HG02885 (cell line): ENCODE data around the gene GRK7.
A peak's percentile ranks its signal among the peaks of the same experiment; 100 is the strongest.
"Not testable (repeated sequence)": the region's sequence is repeated elsewhere in the genome, so short reads cannot be mapped to it uniquely, and the experiment has no call there.

Source experiments
- ATAC-seq: cut with Tn5 transposase; IDR thresholded peaks from one replicate; pipeline ENCODE4 v1.9.1; 2021; ENCODE audit warnings: mild to moderate bottlenecking; ENCODE audit not compliant: unreplicated experiment, poor library complexity

The GRK7 gene

DNA sequence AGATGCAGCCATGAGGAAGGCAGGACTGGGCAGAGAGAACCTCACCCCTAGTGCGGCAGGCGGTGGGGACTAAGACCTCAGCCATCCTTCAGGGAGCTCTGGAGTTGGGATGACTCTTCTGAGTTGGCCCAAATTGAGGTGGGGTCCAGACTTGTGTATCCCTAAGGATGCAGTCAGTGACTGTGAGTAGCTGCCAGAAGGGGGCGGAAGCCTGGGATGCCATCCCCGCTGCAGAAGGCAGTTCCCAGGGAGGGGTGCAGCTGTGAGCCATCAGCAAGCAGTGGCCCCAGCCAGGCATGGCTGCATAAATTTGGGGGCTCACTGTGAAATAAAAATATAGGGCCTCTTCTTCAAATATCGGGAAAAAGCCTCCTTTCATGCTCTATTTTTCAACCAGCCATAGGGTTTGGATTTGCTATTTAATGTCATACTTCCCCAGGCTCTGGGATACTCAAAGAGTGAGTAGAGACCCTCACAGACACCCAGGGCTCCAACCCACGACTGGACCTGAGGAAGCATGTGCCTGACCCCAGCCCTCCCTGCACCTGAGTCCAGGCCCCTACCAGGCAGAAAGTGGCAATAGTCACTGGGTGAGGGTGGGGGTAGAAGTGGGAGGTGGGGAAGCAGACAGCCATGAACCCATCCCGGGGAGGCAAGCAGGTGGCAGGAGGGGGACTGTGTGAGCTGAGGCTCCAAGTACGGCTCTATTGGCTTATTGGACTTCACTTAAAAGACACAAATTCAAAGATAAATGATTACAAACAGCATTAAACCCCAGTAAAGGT is 30.5 kb downstream of the GRK7 start:
- no peak for ATAC-seq

DNA sequence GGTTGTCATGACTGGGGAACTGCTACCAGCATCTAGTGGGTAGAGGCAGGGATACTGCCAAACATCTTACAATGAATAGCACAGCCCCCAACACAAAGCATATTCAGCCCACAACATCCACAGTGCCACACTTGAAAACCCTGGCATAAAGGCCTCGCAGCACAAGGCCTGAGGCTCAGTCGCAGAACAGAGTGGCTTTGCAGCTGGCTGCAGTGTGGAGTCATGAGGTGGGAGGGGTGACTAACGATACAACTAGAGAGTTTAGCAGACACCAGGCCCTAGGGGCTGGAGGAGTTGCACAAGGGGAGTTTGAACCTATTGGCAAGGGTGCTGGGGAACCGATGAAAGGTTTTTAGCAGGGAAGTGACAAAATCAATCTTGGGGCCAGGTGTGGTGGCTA is 32.1 kb downstream of the GRK7 start:
- ATAC-seq: no peak

DNA sequence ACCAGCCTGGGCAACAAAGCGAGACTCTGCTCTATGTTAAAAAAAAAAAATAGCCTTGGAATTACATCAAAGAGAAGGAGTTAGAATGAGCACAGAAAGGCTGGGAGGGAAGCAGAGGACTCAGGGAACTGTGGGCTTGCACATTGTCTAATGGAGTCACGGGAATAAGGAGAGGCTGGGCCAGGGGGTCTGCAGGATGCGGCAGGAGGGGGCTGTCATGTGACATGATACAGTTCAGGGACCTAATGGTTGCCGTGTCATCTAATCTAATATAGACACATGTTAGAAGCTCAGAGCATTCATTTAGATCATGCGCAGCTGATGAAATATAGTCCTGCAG is 32.5 kb downstream of the GRK7 start:
- no peak for ATAC-seq

DNA sequence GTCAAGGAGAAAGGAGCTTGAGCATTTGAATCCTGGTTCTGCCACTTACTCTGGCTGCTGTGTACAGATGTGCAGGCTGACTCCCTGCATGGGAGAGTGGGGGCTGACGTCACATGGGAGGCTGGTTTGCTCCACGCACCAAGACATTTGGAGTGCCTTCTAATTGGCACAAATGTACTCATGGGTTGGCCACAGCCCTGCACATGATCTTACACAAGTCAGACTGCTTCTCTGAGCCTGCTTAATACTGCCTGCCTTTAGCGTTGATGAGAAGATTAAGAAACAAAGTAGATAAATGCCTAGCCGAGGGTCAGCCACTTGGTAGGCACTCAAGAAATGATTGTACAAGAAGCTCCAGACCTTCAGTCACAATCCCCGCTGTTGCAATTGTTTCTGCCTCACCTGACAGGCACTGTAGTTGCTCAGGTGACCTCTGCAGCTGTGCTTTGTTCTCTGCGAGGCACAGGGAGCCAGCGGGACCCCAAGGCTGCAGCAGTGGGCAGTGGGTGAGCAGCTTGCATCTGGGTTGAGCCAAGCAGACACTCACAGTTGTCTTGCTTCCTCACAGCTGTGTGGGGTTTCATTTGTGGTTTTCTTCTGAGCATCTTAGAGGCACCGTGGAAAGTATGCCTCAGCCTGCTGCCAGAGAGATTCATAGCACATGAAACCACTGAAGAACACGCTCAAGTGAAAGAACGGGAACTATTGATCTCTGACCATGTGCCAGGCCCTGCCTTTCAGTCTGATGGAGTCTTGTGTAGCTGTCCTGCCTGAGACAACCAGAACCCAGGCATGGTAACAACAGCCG is 33.1 kb downstream of the GRK7 start:
- ATAC-seq: peak; percentile 95

DNA sequence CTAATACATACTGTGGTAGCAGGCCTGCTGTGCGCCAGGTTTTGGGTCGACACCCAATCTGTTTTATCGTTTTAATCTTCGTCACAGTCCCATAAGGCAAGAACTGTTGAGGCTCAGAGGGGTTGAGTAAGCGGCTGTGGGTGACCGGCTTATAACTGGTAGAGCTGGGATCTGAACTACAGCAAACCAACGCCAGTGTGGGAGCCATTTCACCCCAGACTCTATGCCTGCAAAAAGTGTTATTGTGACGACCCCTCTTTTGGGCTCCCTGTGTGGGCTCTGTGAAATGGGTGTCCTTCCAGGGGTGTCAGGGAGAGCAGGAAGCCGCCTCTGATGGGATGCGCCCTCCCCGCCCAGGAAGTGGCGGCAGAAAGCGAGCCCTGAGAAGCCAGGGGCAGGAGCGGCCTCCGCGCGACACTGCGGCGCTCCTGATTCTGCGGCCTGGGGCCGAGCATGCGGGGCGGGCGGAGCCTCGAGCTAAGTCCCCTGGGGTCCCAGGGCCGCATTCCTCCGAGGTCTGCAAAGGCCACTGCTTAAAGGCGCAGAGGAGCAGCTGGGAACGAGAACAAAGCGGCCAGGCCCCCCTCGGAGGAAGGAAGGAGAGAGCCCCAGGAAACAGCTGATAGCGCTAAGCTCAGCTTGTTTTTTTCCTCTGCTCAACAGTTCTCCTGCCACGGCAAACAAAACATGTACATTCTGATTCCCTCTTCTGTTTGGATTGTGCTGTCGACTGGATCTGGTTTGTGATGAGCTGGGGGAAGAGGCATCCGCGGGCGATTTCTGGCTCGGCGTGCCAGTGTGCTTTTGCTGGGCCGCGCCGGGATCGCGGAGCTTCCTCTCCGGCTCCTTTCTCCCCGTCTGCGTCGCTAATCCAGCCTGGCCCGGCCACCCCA is 33.9 kb downstream of the GRK7 start:
- no peak for ATAC-seq

DNA sequence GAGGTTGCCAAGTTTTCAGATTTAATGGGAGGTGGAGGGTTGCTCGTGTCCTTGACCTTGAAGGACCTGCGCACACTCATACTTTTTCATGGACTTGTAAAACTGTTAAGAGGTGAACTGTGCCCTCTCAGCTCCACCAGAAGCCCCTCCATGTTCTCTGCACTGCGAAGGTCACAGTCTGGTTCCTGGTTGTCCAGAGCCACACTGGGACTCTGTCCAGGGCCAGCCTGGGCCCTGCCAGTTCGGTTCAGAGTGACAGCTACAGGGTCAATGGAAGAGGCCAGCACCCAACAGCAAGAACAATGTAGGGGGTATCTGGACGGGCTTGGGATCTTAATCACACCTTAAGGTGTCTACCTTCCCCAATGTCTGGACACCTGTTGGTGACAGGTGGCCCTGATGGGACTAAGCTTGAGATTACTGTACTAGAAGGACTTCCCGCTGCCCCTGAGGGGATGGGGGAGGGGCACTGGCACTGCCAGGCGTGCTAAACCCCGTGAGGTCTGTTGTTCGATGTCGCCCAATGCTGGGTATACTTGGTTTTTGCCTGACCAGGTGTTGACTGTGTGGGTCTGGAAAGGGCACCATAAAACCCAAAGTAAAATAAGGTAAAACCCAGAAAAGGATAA is 34.7 kb downstream of the GRK7 start:
- no peak for ATAC-seq

DNA sequence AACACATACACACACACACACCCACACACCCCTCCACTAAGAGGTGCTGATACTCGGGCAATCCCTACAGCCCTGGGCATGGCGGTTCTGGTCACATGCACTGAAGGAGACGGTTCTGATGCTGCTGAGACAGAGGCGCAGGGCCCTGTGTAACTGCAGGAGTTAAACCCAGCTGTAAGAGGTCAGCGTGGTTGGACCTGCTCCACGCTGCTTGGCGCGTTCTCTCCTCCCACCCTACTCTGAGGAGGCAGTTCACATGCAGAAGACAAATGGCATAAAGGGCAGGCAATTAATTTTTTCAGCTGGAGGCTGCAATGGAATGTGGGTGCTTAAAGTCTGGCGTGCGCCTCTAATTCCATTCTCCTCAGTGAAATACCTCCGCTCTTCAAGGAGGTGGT is 35.2 kb downstream of the GRK7 start:
- no peak for ATAC-seq

DNA sequence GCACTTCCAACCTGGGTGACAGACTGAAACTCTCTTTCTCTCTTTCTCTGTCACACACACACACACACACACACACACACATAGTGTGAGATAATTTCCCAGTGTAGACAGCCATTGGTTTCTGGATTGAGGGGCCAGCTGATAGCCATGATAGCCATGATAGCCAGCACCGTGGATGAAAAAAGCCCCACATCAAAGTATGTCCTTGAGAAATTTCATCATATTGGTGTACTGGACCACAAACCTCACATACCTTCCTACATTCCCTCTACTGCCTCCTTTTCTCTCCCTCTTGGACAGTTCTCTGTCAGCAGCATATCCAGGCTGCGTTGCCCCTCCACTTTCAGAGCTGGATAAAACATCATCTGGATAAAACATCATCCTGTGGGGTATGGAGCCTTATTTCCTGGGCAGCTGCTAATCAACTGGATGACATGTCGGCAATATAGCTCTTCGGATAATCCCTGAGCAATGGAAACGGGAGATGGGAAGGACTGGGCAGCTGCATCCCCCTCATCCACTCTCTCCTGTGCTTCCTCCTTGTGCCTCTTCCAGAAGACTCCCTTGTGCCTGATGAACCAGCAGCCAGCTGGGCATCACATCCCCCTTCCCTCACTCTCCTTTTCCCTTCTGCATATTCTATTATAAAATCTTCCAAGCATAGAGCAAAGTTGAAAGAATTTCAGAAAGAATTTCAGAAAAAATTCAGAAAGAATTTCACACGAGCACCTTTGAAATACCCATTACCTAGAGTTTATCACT is 39.3 kb downstream of the GRK7 start:
- no peak for ATAC-seq

DNA sequence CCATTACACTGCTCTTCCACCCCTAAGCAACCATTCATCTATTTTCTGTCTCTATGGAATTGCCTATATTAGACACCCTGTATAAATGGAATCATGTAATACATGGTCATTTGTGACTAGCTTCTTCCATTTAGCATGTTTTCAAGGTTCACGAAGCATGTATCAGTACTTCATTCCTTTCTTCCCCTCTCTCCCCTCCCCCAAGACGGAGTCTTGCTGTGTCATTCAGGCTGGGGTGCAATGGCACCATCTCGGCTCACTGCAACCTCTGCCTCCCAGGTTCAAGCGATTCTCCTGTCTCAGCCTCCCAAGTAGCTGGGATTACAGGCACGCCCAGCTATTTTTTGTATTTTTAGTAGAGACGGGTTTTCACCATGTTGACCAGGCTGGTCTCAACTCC is 40.3 kb downstream of the GRK7 start:
- ATAC-seq: not testable (repeated sequence)

DNA sequence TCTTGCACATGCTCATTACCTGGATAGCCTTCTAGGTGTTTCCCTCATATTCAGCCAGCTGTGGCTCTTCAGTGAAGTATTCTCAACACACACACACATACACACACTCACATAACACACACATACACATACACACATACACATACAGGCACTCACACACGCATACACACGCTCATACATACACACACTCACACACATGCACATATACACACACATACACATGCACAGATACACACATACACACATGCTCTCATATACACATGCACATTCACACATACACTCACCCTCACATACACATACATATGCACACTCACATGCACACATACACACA is 41.2 kb downstream of the GRK7 start:
- ATAC-seq: no peak

DNA sequence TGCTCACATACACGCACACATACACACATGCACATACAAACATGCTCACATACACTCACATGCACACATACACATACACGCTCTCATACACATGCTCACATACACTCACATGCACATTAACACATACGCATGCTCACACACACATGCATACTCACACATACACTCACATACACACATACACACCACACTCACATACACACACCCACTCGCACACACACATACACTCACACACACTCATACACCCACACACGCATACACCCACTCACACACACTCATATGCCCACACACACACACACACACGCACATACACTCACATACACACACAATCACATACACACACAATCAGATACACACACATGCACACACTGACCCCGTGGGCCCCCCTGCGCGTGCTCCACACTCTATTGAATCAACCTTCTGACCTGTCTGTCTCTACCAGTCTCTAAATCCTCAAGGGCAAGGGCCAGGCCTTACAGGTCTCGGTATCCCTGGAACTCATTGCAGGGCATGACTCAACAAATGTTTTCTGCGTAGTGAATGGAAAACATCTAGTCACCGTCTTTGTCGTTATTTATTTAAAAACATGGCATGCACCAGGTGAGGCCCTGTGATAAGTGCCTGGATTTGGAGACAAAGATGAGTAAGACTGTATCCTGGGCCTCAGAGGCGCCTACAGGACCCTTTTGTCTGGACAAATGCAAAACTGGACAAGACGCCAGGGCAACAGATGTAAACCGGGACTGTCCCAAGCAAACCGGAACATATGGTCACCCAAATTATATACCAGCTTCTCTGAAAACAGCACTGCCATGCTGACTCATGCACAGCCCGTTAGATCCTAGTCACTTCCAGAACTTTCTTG is 41.8 kb downstream of the GRK7 start:
- ATAC-seq: no peak

DNA sequence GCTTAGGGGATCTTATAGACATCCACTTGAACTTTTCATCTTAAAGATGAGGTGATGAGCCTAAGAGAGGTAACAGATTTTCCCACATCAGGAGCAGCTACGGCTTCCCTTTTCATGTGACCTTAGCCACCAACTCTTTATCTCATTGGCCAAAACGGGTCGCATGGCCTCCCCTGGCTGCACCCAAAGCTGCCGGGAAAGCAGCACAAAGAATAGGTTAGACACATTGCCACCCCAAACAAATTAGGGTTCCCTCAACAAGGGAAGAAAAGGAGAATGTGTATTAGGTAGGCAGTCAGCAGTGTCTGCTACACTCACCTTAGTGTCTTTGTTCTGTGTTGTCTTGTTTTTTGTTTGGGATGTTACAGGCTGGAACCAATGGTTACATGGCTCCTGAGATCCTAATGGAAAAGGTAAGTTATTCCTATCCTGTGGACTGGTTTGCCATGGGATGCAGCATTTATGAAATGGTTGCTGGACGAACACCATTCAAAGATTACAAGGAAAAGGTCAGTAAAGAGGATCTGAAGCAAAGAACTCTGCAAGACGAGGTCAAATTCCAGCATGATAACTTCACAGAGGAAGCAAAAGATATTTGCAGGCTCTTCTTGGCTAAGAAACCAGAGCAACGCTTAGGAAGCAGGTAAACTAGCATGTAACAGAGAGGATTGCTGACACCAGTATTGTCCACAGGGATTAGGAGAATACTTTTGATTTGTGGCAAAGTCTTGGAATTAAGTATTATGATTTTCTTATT is 44.2 kb downstream of the GRK7 start:
- no peak for ATAC-seq

DNA sequence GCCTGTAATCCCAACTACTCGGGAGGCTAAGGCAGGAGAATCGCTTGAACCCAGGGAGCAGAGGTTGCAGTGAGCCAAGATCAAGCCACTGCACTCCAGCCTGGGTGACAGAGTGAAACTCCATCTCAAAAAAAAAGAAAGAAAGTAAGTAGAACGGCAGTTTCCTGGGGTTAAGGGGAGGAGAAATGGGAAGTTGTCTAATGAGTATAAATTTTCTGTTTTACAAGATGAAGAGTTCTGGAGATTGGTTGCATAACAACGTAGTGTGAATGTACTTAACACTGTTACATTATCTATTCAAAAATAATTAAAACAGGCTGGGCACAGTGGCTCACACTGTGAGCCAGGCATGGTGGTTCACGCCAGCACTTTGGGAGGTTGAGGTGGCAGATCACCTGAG is 45.4 kb downstream of the GRK7 start:
- no peak for ATAC-seq

DNA sequence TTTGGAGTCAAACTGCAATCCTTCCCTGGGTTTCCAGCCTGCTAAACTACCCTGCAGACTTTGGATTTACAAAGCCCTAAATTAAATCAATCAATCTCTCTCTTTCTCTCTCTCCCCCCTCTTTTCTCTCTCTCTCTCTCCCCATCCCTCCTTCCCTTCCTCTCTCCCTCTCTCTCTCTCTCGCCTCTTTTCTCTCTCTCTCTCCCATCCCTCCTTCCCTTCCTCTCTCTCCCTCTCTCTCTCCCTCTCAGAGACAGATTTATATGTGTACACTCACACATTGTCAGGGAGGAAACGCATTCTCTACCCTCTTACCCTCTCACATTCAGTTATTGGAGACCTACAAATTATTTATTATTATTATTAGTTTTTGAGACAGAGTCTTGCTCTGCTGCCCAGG is 47.0 kb downstream of the GRK7 start:
- ATAC-seq: no peak

DNA sequence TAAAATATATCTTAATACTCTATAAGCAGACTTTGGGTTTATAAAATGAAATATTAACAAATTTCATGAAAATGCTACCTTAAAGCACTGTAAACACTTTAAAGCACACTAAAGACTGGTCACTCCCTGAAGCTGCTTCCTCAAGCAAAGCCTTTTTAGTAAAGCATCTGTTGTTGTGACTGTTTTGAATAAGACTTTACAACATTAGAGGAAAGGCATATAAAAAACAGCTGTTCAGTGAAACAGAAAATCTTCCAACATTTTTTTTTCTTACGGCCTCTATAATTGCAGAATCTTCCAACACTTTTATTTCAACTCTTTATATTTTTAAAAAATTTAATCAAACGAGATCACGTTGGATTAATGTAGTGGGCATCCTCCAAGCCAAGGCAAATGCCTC is 48.1 kb downstream of the GRK7 start:
- no peak for ATAC-seq

DNA sequence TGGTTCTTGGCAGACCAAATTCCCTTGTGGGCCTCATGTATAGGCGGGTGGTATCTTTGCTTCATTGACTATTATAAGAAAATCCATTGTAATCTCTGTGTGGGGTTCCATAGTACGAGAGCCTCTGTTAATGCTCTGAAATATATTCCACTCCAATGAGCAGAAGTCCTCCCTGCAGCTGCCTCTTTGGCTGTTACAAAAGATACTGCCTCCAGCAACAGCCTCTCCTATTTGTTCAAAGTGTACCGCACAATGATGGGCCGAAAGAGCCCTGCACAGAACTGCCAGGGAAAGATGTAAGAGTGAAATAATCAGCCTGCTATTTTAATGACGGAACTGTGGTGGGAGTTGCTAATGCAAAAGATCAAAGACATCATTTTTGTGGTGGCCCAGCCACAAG is 48.9 kb downstream of the GRK7 start:
- no peak for ATAC-seq

DNA sequence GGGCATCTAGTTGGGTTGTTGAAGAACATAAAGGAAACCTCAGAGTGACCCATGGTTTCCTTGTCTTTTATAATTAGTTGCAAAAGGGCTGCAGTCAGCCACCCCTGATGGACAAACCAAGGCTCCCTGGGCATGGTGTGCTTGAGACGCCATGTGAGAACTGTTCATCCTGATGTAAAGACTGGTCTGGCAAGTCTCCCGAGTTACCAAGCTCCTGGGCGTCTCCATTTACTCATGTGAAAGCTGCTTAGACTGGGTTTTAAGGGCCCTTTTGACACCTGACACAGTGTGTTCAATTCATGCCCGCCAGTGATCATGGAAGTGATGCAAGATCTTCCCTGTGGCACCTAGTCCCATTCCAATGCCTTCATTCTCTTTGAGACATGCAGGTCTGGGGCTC is 49.4 kb downstream of the GRK7 start:
- no peak for ATAC-seq
